CD14-positive monocyte (primary cell): Measurements from ENCODE around the gene ASB1. TPM values are rescaled to one million over a fixed set of nuclear protein-coding genes. Genes with fewer than 3 reads are reported as not detected.
A peak's percentile ranks its signal among the peaks of the same experiment; 100 is the strongest.

Experiments
- DNase-seq, 3 donors: peaks; one replicate each; pipeline ENCODE4 v3.0.0-alpha.2; 2011 to 2022
- H2AFZ ChIP-seq: 2 replicates; pipeline ENCODE4 v1.6.0; 2012; ENCODE audit warnings: mild to moderate bottlenecking, low read depth, low read length, inconsistent platforms; ENCODE audit not compliant: insufficient read depth, poor library complexity, severe bottlenecking
- H3K27ac ChIP-seq, 2 donors: 1 replicate in 1 of 2; 2 replicates in 1 of 2; pipeline ENCODE4 v1.5.1; 2012 to 2013; ENCODE audit warnings: low read length in 2 of 2, control low read depth in 1 of 2, inconsistent platforms in 1 of 2, low read depth in 1 of 2, mild to moderate bottlenecking in 1 of 2
- H3K27me3 ChIP-seq, 2 donors: one replicate each; pipeline versions ENCODE4 v1.6.0 to v1.6.1; 2011 to 2013; ENCODE audit warnings: low read length in 2 of 2; ENCODE audit not compliant: control insufficient read depth in 2 of 2, insufficient read depth in 2 of 2
- H3K36me3 ChIP-seq, 2 donors: replicated peaks in 1 of 2; 1 replicate in 1 of 2; 2 replicates in 1 of 2; pipeline versions ENCODE4 v1.5.1 to v1.6.1; 2012 to 2013; ENCODE audit warnings: low read length in 2 of 2, control low read depth in 1 of 2, inconsistent platforms in 1 of 2, mild to moderate bottlenecking in 1 of 2; ENCODE audit not compliant: insufficient read depth in 2 of 2, control insufficient read depth in 1 of 2
- H3K4me1 ChIP-seq, 2 donors: 1 replicate in 1 of 2; 2 replicates in 1 of 2; pipeline versions ENCODE4 v1.5.1 to v1.6.1; 2012 to 2013; ENCODE audit warnings: low read length in 2 of 2, control low read depth in 1 of 2, inconsistent platforms in 1 of 2, mild to moderate bottlenecking in 1 of 2, moderate library complexity in 1 of 2; ENCODE audit not compliant: insufficient read depth in 2 of 2, control insufficient read depth in 1 of 2
- H3K4me2 ChIP-seq: replicated peaks from 2 replicates; pipeline ENCODE3; 2012; ENCODE audit warnings: low read length, moderate library complexity, mild to moderate bottlenecking; ENCODE audit not compliant: poor library complexity, severe bottlenecking; ENCODE audit errors: extremely low read depth
- H3K4me3 ChIP-seq, 3 experiments: fragments of 200-600 bp in 1 of 3; sonication (generic) in 1 of 3; replicated peaks in 1 of 3; 1 replicate in 2 of 3; 2 replicates in 1 of 3; pipeline ENCODE4 v1.5.1; 2011 to 2013; ENCODE audit warnings: low read length in 3 of 3, mild to moderate bottlenecking in 3 of 3, control low read depth in 2 of 3, low read depth in 2 of 3, inconsistent platforms in 1 of 3, moderate library complexity in 1 of 3
- H3K79me2 ChIP-seq: 2 replicates; pipeline ENCODE4 v1.6.0; 2012; ENCODE audit warnings: mild to moderate bottlenecking, control low read depth, inconsistent platforms, low read length, moderate library complexity; ENCODE audit not compliant: insufficient read depth
- H3K9ac ChIP-seq: 2 replicates; pipeline ENCODE4 v1.6.0; 2017; ENCODE audit warnings: low read length, mild to moderate bottlenecking; ENCODE audit not compliant: insufficient read depth, poor library complexity, severe bottlenecking
- H3K9me3 ChIP-seq, 2 donors: replicated peaks in 1 of 2; 1 replicate in 1 of 2; 2 replicates in 1 of 2; pipeline versions ENCODE4 v1.5.1 to v1.6.1; 2012 to 2013; ENCODE audit warnings: low read length in 2 of 2, control low read depth in 1 of 2; ENCODE audit not compliant: control insufficient read depth in 1 of 2, insufficient read depth in 1 of 2
- H4K20me1 ChIP-seq: 2 replicates; pipeline ENCODE4 v1.6.0; 2012; ENCODE audit warnings: mild to moderate bottlenecking, low read length, control low read depth, moderate library complexity; ENCODE audit not compliant: insufficient read depth
- H3K27ac Mint-ChIP-seq, 7 donors: one replicate each; pipeline ENCODE4 v1.8.0; 2020; ENCODE audit warnings: mild to moderate bottlenecking in 7 of 7, mixed read lengths in 7 of 7, moderate library complexity in 6 of 7, inconsistent platforms in 2 of 7
- H3K27me3 Mint-ChIP-seq, 3 donors: one replicate each; pipeline ENCODE4 v1.8.0; 2021 to 2022; ENCODE audit warnings: low read depth in 3 of 3, mild to moderate bottlenecking in 3 of 3, mixed read lengths in 3 of 3, moderate library complexity in 3 of 3, inconsistent platforms in 1 of 3
- H3K36me3 Mint-ChIP-seq, 2 donors: one replicate each; pipeline ENCODE4 v1.8.0; 2020; ENCODE audit warnings: mixed read lengths in 2 of 2, inconsistent platforms in 1 of 2, mild to moderate bottlenecking in 1 of 2
- H3K4me1 Mint-ChIP-seq: one replicate; pipeline ENCODE4 v1.8.0; 2020; ENCODE audit warnings: mild to moderate bottlenecking, mixed read lengths
- H3K4me3 Mint-ChIP-seq, 2 donors: one replicate each; pipeline ENCODE4 v1.8.0; 2020; ENCODE audit warnings: mild to moderate bottlenecking in 2 of 2, mixed read lengths in 2 of 2, moderate library complexity in 1 of 2
- H3K9me3 Mint-ChIP-seq, 7 donors: one replicate each; pipeline ENCODE4 v1.8.0; 2020 to 2022; ENCODE audit warnings: mixed read lengths in 7 of 7, mild to moderate bottlenecking in 6 of 7, moderate library complexity in 6 of 7, inconsistent platforms in 2 of 7
- WGBS: methylation state at CpG from one replicate; pipeline ENCODE4 v1.1.5; 2013; ENCODE audit warnings: missing lambda C conversion rate; ENCODE audit not compliant: insufficient coverage; 5-methylcytosine and 5-hydroxymethylcytosine counted together
- intact Hi-C, 2 donors: fragments of 100-400 bp; cut with micrococcal nuclease; formaldehyde crosslinking; loops; one replicate each; pipeline versions ENCODE4 v1.15.0 to v1.15.1; 2023
- polyA plus RNA-seq, 3 donors: library from polyadenylated mRNA; depleted of rRNA in 1 of 3; unstranded in 2 of 3; stranded (reverse) in 1 of 3; fragments of 300-500 nt in 2 of 3; fragments of >200 nt in 1 of 3; fragmentation: Illumina TruSeq in 2 of 3; gene quantifications; 1 replicate in 2 of 3; 2 replicates in 1 of 3; pipeline ENCODE4 v1.2.3, GENCODE V29; 2012 to 2021
- TF ChIP-seq, protein P1 (sequence below): fragments of 200-600 bp; IDR thresholded peaks from one replicate; pipeline ENCODE4 v1.8.0; 2022; ENCODE audit warnings: antibody characterized with exemption, mild to moderate bottlenecking

ASB1 gene
- polyA plus RNA-seq, 3 donors, result 15.1 to 22.0 (median 16.0) TPM

DNA sequence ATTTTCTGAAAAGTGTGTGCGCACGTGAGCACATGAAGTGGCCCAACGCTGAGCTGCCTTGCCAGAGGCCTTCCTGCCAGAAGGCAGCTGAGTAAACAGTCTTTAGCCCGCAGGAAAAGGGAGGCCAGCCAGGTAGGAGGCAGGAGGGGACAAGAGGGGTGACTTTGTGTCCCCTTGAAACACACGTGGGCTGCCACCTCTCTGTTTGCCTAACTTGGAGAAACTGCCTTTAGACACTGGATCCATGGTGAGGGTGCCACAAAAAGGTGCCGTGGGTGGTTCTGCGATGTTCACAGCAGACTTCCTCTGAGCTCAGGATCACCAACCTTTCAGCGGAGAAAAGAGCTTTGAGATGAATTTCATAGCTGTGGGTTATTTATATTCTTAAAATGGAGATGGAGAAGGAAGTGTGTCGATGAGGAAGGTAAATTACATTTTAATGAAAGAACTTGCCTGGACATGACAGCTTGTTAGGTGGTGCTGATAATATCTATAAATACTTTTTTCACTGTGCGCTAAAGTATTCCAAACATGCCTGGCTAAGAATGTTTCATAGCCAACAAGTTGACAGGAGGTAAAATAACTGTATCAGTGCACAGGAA lies 36.6 kb upstream of the ASB1 start:
- TF ChIP-seq, protein P1, sequence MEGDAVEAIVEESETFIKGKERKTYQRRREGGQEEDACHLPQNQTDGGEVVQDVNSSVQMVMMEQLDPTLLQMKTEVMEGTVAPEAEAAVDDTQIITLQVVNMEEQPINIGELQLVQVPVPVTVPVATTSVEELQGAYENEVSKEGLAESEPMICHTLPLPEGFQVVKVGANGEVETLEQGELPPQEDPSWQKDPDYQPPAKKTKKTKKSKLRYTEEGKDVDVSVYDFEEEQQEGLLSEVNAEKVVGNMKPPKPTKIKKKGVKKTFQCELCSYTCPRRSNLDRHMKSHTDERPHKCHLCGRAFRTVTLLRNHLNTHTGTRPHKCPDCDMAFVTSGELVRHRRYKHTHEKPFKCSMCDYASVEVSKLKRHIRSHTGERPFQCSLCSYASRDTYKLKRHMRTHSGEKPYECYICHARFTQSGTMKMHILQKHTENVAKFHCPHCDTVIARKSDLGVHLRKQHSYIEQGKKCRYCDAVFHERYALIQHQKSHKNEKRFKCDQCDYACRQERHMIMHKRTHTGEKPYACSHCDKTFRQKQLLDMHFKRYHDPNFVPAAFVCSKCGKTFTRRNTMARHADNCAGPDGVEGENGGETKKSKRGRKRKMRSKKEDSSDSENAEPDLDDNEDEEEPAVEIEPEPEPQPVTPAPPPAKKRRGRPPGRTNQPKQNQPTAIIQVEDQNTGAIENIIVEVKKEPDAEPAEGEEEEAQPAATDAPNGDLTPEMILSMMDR, result no peak
- H3K4me2 ChIP-seq, result peak overlapping the region; percentile 40
- intact Hi-C loops, result loop anchor here in 1 of 2 donors (5.0 kb wide), 1 partner anchor 37 kb away; the partner anchor contains the start of gene ASB1
- peak overlapping the region; percentile 11 to 29 for H3K27ac ChIP-seq
- no peaks in the 10 kb centered on the region for H4K20me1 ChIP-seq
- DNase-seq, result no peak
- Mint-ChIP-seq H3K4me1 (peaks cover 56% of the 10 kb centered on the region), H3K4me3 (peak overlapping the region in 1 of 2 donors; percentile 73), H3K36me3 (peaks cover 0 to 1% of the 10 kb centered on the region in 2 donors), H3K27ac (peak overlapping the region in 5 of 7 donors; percentile 41 to 84 (median 77)), H3K9me3 (peaks cover 0 to 2% (median 0%) of the 10 kb centered on the region in 7 donors), H3K27me3 (peaks cover 0 to 2% (median 0%) of the 10 kb centered on the region in 3 donors)
- H3K4me1 ChIP-seq, result peaks cover 55 to 63% of the 10 kb centered on the region in 2 donors
- H3K9me3 ChIP-seq, result no peaks in the 10 kb centered on the region
- no peaks in the 10 kb centered on the region for H3K36me3 ChIP-seq
- peak overlapping the region in 1 of 3 experiments; percentile 15 for H3K4me3 ChIP-seq
- no peaks in the 10 kb centered on the region for H3K27me3 ChIP-seq
- H2AFZ ChIP-seq, result peak overlapping the region; percentile 81
- no peaks in the 10 kb centered on the region for H3K79me2 ChIP-seq
- WGBS, result 21% methylated on average over 8 of the region's 10 CpGs
- H3K9ac ChIP-seq, result no peak overlapping the region

DNA sequence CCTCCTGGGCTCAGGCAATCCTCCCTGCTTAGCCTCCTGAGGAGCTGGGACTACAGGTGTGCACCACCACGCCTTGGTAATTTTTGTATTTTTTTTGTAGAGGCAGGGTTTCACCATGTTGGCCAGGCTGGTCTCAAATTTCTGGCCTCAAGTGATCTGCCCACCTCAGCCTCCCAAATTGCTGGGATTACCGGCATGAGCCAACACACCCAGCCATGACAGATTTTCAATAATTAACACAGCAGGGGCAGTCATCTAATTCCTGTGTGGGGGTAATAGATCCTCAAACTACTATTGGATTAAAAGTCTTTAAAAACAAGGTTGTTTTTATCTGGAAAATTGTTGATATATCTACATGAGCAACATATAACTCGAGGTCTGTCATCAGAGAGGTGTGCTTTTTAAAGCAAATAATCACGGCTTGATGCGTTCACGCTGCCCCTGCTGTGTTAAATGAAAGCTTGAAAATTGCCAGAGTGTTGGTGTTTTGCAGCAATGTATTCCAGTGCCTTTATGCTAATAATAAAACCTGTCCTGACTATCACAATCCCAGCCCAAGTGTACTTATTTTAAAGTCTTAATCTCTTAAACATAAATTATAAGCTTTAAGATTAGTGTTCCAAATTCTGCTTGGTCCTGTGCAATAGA lies 35.6 kb upstream of the ASB1 start:
- Histone ChIP-seq H3K4me1 (peaks cover 45 to 52% of the 10 kb centered on the region in 2 donors), H2AFZ (no peak overlapping the region), H3K4me3 (no peak overlapping the region), H3K36me3 (no peaks in the 10 kb centered on the region), H3K27ac (no peak overlapping the region), H3K79me2 (no peaks in the 10 kb centered on the region), H4K20me1 (no peaks in the 10 kb centered on the region), H3K9ac (no peak overlapping the region), H3K27me3 (no peaks in the 10 kb centered on the region), H3K9me3 (no peaks in the 10 kb centered on the region), H3K4me2 (no peak overlapping the region)
- no peak overlapping the region for H3K27ac Mint-ChIP-seq
- no peak for DNase-seq
- H3K4me1 Mint-ChIP-seq, result peaks cover 46% of the 10 kb centered on the region
- intact Hi-C loops, result no loop called here
- WGBS, result no CpG with 5 or more reads among the region's 6 CpGs
- H3K27me3 Mint-ChIP-seq, result peaks cover 0 to 2% (median 0%) of the 10 kb centered on the region in 3 donors
- H3K36me3 Mint-ChIP-seq, result peaks cover 0 to 1% of the 10 kb centered on the region in 2 donors
- H3K9me3 Mint-ChIP-seq, result peaks cover 0 to 2% (median 0%) of the 10 kb centered on the region in 7 donors
- no peak overlapping the region for H3K4me3 Mint-ChIP-seq
- TF ChIP-seq, protein P1, result no peak
